Measurements from ENCODE around the gene CBFA2T3. TPM values are rescaled to one million over a fixed set of nuclear protein-coding genes. Genes with fewer than 3 reads are reported as not detected.

Gene CBFA2T3
- total RNA-seq, 4 donors from 2014 or later, result 3.5 to 35.5 (median 6.8) TPM

DNA sequence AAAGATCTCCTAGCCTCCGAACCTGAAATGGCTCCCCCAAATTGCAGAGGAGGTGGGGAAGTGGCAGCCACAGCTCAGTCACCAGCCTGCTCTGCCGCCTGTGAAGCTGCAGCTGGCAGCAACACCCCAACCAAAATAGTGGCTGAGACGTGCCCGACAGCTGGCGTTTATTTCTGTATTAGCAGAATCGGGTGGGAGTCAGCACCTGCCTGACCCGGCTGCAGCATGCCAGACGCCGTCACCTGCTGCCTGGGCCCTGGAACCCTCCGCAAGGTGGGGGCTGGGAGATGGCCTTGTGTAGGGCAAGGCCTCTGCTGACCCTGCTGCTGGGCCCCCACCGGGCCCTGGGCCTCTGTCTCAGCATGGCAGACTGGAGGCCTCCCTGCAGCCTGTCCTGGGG lies 93.1 kb downstream of the CBFA2T3 start:
- Histone ChIP-seq H3K4me1 (peaks cover 0 to 36% (median 2%) of the 10 kb centered on the region in 4 donors), H3K27ac (no peak overlapping the region), H3K27me3 (no peaks in the 10 kb centered on the region), H3K4me3 (no peak overlapping the region), H3K9me3 (no peaks in the 10 kb centered on the region), H3K36me3 (peaks cover 0 to 17% (median 0%) of the 10 kb centered on the region in 3 donors)
- TF ChIP-seq, protein P1, sequence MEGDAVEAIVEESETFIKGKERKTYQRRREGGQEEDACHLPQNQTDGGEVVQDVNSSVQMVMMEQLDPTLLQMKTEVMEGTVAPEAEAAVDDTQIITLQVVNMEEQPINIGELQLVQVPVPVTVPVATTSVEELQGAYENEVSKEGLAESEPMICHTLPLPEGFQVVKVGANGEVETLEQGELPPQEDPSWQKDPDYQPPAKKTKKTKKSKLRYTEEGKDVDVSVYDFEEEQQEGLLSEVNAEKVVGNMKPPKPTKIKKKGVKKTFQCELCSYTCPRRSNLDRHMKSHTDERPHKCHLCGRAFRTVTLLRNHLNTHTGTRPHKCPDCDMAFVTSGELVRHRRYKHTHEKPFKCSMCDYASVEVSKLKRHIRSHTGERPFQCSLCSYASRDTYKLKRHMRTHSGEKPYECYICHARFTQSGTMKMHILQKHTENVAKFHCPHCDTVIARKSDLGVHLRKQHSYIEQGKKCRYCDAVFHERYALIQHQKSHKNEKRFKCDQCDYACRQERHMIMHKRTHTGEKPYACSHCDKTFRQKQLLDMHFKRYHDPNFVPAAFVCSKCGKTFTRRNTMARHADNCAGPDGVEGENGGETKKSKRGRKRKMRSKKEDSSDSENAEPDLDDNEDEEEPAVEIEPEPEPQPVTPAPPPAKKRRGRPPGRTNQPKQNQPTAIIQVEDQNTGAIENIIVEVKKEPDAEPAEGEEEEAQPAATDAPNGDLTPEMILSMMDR (IDR thresholded peaks at IDR 0.05), result no peak
- no peak for TF ChIP-seq POLR2A (IDR thresholded peaks at IDR 0.05)
- no peak for DNase-seq

DNA sequence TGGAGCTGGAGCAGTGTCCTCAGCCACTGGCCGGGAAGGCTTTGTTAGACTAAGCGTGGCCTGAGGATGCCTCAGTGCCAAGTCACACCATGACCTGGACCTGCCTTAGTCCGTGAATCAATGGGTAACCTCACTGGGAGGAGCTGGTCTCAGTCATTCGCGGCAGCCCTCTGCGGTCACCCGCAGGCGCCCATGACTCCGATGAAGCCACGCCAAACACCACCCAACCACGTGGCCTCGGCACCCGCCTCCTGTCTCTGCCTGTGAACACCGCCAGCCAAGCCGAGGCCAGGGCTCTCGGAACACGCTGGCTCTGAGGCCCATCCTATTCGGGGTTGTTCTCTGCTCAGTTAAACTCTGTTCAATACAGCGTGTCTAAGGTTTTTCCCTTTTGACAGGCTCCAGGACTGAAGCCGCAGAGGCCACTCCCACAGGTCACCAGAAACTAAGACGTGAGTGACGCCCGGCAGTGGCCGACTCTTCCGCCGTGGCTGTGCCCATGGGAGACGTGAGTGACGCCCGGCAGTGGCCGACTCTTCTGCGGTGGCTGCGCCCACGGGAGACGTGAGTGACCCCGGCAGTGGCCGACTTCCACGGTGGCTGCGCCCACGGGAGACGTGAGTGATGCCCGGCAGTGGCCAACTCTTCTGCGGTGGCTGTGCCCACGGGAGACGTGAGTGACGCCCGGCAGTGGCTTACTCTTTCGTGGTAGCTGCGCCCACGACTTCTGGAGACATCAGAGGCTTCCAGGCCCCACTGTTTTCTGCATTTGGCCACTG lies 93.7 kb downstream of the CBFA2T3 start:
- H3K27ac ChIP-seq, result no peak overlapping the region
- TF ChIP-seq, protein P1 (IDR thresholded peaks at IDR 0.05), result no peak
- TF ChIP-seq POLR2A (IDR thresholded peaks at IDR 0.05), result no peak
- H3K27me3 ChIP-seq, result no peaks in the 10 kb centered on the region
- peaks cover 0 to 17% (median 0%) of the 10 kb centered on the region in 3 donors for H3K36me3 ChIP-seq
- H3K4me1 ChIP-seq, result peaks cover 0 to 36% (median 2%) of the 10 kb centered on the region in 4 donors
- no peak overlapping the region for H3K4me3 ChIP-seq
- no peak for DNase-seq
- H3K9me3 ChIP-seq, result no peaks in the 10 kb centered on the region

GRCh38 chr16:88882358-88883030 lies 94.5 kb downstream of the CBFA2T3 start:
- Histone ChIP-seq H3K4me1 (peaks cover 0 to 30% (median 2%) of the 10 kb centered on the region in 4 donors), H3K9me3 (no peaks in the 10 kb centered on the region), H3K4me3 (no peak overlapping the region), H3K27ac (no peak overlapping the region), H3K27me3 (no peaks in the 10 kb centered on the region), H3K36me3 (peaks cover 0 to 17% (median 0%) of the 10 kb centered on the region in 3 donors)
- peak; percentile 27 to 82 (median 74) for DNase-seq
- TF ChIP-seq, protein P1 (IDR thresholded peaks at IDR 0.05), result no peak
- TF ChIP-seq POLR2A (IDR thresholded peaks at IDR 0.05), result no peak

GRCh38 chr16:88881675-88882357 lies 95.2 kb downstream of the CBFA2T3 start:
- no peak for TF ChIP-seq POLR2A (IDR thresholded peaks at IDR 0.05)
- TF ChIP-seq, protein P1 (IDR thresholded peaks at IDR 0.05), result no peak
- no peak for DNase-seq
- Histone ChIP-seq H3K36me3 (peaks cover 0 to 17% (median 0%) of the 10 kb centered on the region in 3 donors), H3K4me3 (peak overlapping the region in 1 of 4 donors; percentile 23), H3K9me3 (no peaks in the 10 kb centered on the region), H3K27me3 (no peaks in the 10 kb centered on the region), H3K27ac (no peak overlapping the region), H3K4me1 (peaks cover 0 to 28% (median 2%) of the 10 kb centered on the region in 4 donors)

DNA sequence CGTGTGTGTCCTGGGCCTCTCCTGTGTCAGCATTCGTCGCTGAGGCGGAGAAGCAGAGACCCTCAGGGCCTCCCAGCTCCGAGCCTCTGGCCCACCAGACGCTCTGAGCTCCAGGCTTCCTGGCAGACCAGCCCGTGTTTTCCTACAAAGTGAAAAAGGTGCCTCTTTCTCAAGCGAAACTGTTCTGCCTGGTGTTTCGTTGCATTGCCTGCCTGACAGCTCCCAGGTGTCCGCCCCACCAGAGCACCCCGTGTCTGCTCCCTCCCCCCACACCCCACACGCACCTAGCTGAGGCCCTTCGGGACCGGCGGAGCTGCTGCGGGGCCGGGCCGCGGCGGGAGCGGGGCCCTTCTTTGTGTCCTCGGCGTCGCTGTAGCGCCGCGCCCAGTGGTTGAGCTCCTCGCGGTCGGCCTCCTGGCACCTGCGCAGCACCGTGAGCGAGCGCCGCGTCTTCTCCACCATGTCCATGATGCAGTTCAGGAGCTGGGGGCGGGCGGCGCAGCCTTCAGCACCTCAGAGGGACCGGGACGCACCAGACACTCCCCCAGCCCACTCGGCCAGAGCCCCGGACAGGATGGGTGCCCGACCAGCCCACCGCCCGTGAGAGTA lies 95.9 kb downstream of the CBFA2T3 start:
- Histone ChIP-seq H3K4me1 (peaks cover 0 to 21% (median 2%) of the 10 kb centered on the region in 4 donors), H3K4me3 (peak overlapping the region in 2 of 4 donors; percentile 23 to 28), H3K27ac (no peak overlapping the region), H3K36me3 (peaks cover 0 to 17% (median 0%) of the 10 kb centered on the region in 3 donors), H3K9me3 (no peaks in the 10 kb centered on the region), H3K27me3 (no peaks in the 10 kb centered on the region)
- TF ChIP-seq, protein P1 (IDR thresholded peaks at IDR 0.05), result no peak
- no peak for TF ChIP-seq POLR2A (IDR thresholded peaks at IDR 0.05)
- peak in 1 of 3 donors; percentile 57 for DNase-seq
